ENCODE data around the gene LSM14A.

DNA sequence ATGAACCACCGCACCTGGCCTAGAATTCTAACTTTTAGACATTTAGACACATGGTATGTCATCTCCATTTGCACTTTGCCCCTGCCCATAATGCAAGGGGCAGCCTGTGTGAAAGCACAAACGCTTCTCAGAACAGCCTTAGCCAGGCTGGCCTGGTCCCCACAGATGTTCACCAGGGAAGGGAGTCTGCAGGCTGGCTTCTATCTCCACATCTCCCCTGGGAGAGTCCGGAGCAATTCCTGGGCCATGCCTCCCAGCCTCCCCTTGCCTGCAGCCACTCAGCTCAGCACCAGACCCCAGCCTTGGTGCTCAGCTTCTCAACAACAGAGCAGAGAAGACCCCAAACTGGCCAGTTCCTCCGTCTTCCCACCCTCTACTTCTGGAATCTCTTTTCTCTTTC, 21.7 kb upstream of the LSM14A start:
- TF ChIP-seq CTCF (IDR thresholded peaks at IDR 0.05) = no peak
- no peak for TF ChIP-seq POLR2A (IDR thresholded peaks at IDR 0.05)
